Right hindlimb (tissue), 1 donor: ENCODE results near the gene IQGAP1.

Experiments
- DNase-seq: peaks from one replicate; pipeline ENCODE4 v3.0.0-alpha.2; 2018

Gene IQGAP1

GRCh38 chr15:90535254-90535653, 147.2 kb downstream of the IQGAP1 start:
- DNase-seq = no peak

- no peak for DNase-seq
These were observed 151.7 kb downstream of the IQGAP1 start for GRCh38 chr15:90539789-90540188.

- no peak for DNase-seq
These were observed 152.7 kb downstream of the IQGAP1 start for GRCh38 chr15:90540768-90541167.

GRCh38 chr15:90545095-90545494, 157.1 kb downstream of the IQGAP1 start:
- DNase-seq = no peak

GRCh38 chr15:90547540-90547939, 159.5 kb downstream of the IQGAP1 start:
- DNase-seq = no peak

GRCh38 chr15:90550919-90551318, 162.9 kb downstream of the IQGAP1 start:
- no peak for DNase-seq
